GM21367 (cell line): ENCODE results near the gene UBE2N.
"Not testable (repeated sequence)": the region's sequence is repeated elsewhere in the genome, so short reads cannot be mapped to it uniquely, and the experiment has no call there.

Experiments
- ATAC-seq: cut with Tn5 transposase; IDR thresholded peaks from one replicate; pipeline ENCODE4 v1.9.1; 2021; ENCODE audit not compliant: unreplicated experiment

The UBE2N gene

GRCh38 chr12:93447555-93448290, 6.0 kb upstream of the UBE2N start:
- no peak for ATAC-seq

- no peak for ATAC-seq
Observed at GRCh38 chr12:93443576-93443975, 1.8 kb upstream of the UBE2N start.

- no peak for ATAC-seq
Observed at GRCh38 chr12:93442411-93443340, 929 bp upstream of the UBE2N start.

GRCh38 chr12:93441081-93441616, 598 bp downstream of the UBE2N start:
- ATAC-seq, result no peak

- no peak for ATAC-seq
Observed at GRCh38 chr12:93440043-93440835, 1.5 kb downstream of the UBE2N start.

- ATAC-seq, result no peak
Observed at GRCh38 chr12:93438266-93439050, 3.3 kb downstream of the UBE2N start.

- no peak for ATAC-seq
Observed at GRCh38 chr12:93434256-93434865, 7.4 kb downstream of the UBE2N start.

GRCh38 chr12:93432031-93432430, 9.7 kb downstream of the UBE2N start:
- not testable (repeated sequence) for ATAC-seq

- ATAC-seq, result no peak
Observed at GRCh38 chr12:93430280-93430679, 11.5 kb downstream of the UBE2N start.

- no peak for ATAC-seq
Observed at GRCh38 chr12:93429852-93430251, 11.9 kb downstream of the UBE2N start.

- no peak for ATAC-seq
Observed at GRCh38 chr12:93429448-93429847, 12.3 kb downstream of the UBE2N start.

- no peak for ATAC-seq
Observed at GRCh38 chr12:93427779-93428564, 13.8 kb downstream of the UBE2N start.

GRCh38 chr12:93426412-93426805, 15.3 kb downstream of the UBE2N start:
- ATAC-seq, result no peak

GRCh38 chr12:93425736-93426411, 15.9 kb downstream of the UBE2N start:
- no peak for ATAC-seq

- ATAC-seq, result no peak
Observed at GRCh38 chr12:93422050-93422449, 19.7 kb downstream of the UBE2N start.

- no peak for ATAC-seq
Observed at GRCh38 chr12:93419388-93420034, 22.2 kb downstream of the UBE2N start.

GRCh38 chr12:93417967-93418480, 23.7 kb downstream of the UBE2N start:
- no peak for ATAC-seq
